Measurements from ENCODE around the gene RPS6KA5.

DNA sequence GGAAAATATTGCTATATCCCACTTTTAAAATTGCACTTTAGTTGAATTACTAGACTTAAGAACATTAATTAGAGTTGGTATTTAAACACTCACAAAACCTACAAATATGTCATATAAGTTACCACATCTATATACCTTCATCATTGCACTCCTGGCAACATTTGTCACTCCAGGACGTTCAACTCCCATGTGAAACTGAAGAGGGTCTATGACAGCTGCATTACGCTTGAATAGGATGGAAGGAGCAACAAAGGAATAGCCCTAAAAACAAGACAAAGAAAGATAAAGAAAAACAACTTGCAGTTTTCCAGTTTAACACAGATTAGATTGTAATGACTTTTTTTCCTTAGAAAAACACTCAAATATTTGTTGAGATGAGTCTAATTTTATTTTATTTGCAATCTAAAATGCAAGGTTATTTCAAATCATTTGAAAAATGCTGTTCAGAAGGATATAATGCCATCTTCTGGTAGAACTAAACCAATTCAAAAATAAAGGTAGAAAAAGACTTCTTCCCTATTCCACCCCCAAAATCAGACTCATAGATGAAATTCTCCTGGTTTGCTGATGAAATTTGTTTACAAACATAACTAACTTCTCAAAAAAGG lies 159.9 kb downstream of the RPS6KA5 start:
- TF ChIP-seq POLR2AphosphoS5 (IDR thresholded peaks at IDR 0.05; ENCODE audit: low read depth, low read length) (no peak), POLR2A (IDR thresholded peaks at IDR 0.05; ENCODE audit: low read depth, low read length) (no peak), TAF1 (IDR thresholded peaks at IDR 0.05; ENCODE audit: low read depth, low read length) (no peak), POU2F2 (IDR thresholded peaks at IDR 0.05; ENCODE audit: low read depth, low read length) (no peak), SPI1 (IDR thresholded peaks at IDR 0.05; ENCODE audit: low read depth, low read length) (no peak), PAX5 (IDR thresholded peaks at IDR 0.05; ENCODE audit: insufficient read depth, low read length, severe bottlenecking) (no peak)
